WI38 (cell line): ENCODE data around the gene DNPH1.

Experiments
- H3K4me3 ChIP-seq: 2 replicates; pipeline ENCODE4 v1.5.1; 2011; ENCODE audit warnings: low read depth, mild to moderate bottlenecking, control low read depth, low read length
- TF ChIP-seq, protein P1 (sequence below): IDR thresholded peaks from 2 replicates; pipeline ENCODE4 v1.5.1; 2012; ENCODE audit warnings: low read depth, mild to moderate bottlenecking, control low read depth, low read length

The DNPH1 gene

DNA sequence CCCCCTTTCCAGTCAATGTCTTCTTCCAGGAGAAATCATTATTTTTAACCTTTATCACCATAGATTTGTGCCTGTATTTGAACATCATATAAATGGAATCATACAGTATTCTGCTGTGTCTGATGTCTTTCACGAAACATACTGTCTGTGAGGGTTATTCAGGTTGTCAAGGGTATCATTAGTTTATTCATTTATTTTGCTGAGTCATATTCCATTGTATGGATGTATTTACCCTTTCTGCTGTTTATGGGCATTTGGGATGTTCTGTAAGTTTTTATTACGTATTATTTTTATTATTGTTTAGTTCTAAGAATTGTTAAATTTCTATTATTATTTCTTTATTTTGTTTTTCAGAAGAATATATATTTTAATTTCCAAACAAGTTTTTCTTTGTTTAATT is 22.0 kb downstream of the DNPH1 start:
- no peak overlapping the region for H3K4me3 ChIP-seq
- TF ChIP-seq, protein P1, sequence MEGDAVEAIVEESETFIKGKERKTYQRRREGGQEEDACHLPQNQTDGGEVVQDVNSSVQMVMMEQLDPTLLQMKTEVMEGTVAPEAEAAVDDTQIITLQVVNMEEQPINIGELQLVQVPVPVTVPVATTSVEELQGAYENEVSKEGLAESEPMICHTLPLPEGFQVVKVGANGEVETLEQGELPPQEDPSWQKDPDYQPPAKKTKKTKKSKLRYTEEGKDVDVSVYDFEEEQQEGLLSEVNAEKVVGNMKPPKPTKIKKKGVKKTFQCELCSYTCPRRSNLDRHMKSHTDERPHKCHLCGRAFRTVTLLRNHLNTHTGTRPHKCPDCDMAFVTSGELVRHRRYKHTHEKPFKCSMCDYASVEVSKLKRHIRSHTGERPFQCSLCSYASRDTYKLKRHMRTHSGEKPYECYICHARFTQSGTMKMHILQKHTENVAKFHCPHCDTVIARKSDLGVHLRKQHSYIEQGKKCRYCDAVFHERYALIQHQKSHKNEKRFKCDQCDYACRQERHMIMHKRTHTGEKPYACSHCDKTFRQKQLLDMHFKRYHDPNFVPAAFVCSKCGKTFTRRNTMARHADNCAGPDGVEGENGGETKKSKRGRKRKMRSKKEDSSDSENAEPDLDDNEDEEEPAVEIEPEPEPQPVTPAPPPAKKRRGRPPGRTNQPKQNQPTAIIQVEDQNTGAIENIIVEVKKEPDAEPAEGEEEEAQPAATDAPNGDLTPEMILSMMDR: no peak

DNA sequence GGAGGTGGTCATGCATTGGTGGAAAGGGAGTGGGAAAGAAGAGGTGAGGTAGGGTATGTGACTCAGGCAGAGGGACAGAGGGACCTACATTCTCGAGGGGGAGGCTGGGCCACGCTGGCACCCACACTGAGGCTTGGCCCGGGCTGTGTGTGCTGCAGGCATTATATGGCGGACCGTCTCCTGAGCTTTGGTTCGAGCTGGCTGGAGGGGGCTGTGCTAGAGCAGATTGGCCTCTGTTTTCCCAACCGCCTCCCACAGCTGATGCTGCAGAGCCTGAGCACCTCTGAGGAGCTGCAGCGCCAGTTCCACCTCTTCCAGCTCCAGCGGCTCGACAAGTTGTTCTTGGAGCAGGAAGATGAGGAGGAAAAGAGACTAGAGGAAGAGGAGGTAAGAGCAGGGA is 23.4 kb downstream of the DNPH1 start:
- TF ChIP-seq, protein P1: no peak
- H3K4me3 ChIP-seq: no peak overlapping the region

DNA sequence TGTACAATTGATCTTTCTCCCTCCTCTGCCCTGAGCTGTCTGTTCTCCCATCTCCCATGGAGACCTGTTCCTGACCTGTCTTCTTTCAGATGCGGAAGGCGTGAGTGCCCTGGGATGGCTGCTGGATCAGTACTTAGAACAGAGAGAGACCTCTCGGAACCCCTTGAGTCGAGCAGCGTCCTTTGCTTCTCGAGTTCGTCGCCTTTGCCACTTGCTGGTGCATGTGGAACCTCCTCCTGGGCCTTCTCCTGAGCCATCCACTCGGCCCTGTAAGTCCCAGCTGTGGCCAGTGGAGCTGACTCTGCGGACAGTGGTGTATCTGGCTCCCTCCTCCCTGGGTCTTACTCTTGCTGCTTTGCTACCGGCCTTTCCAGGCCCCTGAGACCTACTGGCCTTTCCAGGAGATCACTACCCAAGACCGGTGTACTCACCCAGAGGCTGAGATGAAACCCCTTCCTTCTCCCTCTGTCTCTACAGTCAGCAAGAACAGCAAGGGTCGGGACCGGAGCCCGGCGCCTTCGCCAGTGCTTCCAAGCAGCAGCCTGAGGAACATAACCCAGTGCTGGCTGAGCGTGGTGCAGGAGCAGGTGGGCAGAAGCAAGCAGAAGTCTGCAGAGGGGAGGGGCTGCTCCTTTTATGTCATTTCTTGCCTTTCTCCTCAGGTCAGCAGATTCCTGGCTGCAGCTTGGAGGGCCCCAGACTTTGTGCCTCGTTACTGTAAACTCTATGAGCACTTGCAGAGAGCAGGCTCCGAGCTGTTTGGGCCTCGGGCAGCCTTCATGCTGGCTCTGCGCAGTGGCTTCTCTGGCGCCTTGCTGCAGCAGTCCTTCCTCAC is 24.8 kb downstream of the DNPH1 start:
- H3K4me3 ChIP-seq: no peak overlapping the region
- TF ChIP-seq, protein P1: no peak

DNA sequence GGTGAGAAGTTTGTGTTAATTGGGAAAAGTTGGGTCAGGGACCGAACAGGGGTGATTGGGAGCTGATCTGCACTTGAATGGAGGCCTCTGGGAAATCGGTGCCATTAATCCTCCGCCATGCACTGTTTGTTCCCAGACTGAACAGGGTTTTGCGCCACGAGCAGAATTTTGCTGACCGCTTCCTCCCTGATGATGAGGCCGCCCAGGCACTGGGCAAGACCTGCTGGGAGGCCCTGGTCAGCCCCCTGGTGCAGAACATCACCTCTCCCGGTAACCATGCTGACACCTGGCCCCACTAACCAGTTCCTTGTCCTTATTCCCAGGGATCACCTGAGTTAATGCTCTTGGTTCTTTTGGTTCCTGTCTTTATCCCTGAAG is 25.6 kb downstream of the DNPH1 start:
- no peak overlapping the region for H3K4me3 ChIP-seq
- TF ChIP-seq, protein P1: no peak

DNA sequence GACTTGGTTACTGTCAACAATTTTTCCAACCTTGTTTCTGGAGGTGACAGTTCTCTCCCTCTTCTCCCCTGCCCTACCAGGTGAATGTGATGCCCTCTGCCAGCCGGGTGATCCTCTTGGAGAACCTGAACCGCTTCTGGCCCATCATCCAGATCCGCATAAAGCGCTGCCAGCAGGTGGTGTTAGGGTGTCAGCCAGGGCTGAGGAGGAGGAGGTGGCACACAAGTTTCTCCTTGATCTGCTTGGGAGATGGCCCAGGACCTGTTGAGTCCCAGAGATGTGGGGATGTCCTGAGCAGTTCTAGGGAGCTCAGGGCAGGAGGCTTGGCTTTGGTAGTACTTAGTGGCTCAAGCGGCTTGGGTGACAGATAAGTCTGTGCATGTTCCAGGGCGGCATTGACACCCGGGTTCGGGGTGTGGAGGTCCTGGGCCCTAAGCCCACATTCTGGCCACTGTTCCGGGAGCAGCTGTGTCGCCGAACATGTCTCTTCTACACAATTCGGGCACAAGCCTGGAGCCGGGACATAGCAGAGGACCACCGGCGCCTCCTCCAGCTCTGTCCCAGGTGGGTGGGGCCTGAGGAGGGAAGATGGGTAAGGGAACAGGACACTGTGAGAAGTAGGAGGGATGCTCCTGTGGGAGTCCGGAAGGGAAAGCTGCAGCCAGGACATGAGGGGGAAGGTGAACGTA is 26.1 kb downstream of the DNPH1 start:
- TF ChIP-seq, protein P1: no peak
- H3K4me3 ChIP-seq: no peak overlapping the region

DNA sequence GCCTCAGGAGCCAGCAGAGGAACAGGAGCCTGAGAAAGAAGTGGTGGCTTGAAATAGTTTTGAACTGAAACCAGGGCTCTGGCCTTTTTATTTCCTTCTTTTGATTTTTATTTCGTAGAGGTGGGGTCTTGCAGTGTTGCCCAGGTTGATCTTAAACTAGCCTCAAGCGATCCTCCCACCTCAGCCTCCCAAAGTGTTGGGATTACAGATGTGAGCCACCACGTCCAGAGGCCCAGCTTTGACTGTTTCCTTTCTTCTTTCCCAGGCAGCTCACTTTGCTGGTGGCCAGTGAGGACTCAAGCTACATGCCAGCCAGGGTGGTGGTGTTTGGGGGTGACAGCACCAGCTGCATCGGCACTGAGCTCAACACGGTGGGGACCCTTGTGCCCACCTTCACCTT is 26.8 kb downstream of the DNPH1 start:
- TF ChIP-seq, protein P1: no peak
- H3K4me3 ChIP-seq: no peak overlapping the region

DNA sequence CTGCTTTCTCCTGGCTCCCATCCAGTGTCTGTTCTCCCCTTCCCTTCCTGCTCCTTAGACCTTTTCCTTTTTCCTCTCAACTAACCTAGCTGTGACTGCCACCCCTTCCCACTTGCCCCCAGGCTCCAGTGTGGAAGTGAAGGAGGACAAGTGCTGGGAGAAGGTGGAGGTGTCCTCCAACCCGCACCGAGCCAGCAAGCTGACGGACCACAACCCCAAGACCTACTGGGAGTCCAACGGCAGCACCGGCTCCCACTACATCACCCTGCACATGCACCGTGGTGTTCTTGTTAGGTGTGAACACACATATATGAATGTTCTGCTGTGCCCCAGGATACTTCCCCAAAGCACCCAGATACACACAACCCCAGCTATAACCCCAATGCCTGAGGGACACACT is 28.7 kb downstream of the DNPH1 start:
- H3K4me3 ChIP-seq: no peak overlapping the region
- TF ChIP-seq, protein P1: no peak
